ENCODE measurements around the gene TUBA8. TPM values are rescaled to one million over a fixed set of nuclear protein-coding genes. Genes with fewer than 3 reads are reported as not detected.
"Not testable (repeated sequence)": the region's sequence is repeated elsewhere in the genome, so short reads cannot be mapped to it uniquely, and the experiment has no call there.

The TUBA8 gene
- total RNA-seq, 1 experiment from 2014 or later = 0.48 TPM

DNA sequence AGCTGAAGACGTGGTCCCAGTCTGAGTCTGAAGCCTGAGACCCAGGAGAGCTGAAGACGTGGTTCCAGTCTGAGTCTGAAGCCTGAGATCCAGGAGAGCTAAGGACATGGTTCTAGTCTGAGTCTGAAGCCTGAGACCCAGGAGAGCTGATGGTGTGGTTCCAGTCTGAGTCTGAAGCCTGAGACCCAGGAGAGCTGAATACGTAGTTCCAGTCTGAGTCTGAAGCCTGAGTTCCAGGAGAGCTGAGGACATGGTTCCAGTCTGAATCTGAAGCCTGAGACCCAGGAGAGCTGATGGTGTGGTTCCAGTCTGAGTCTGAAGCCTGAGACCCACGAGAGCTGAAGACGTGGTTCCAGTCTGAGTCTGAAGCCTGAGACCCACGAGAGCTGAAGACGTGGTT, 4.6 kb upstream of the TUBA8 start:
- DNase-seq (ENCODE audit: low read depth) = not testable (repeated sequence)

DNA sequence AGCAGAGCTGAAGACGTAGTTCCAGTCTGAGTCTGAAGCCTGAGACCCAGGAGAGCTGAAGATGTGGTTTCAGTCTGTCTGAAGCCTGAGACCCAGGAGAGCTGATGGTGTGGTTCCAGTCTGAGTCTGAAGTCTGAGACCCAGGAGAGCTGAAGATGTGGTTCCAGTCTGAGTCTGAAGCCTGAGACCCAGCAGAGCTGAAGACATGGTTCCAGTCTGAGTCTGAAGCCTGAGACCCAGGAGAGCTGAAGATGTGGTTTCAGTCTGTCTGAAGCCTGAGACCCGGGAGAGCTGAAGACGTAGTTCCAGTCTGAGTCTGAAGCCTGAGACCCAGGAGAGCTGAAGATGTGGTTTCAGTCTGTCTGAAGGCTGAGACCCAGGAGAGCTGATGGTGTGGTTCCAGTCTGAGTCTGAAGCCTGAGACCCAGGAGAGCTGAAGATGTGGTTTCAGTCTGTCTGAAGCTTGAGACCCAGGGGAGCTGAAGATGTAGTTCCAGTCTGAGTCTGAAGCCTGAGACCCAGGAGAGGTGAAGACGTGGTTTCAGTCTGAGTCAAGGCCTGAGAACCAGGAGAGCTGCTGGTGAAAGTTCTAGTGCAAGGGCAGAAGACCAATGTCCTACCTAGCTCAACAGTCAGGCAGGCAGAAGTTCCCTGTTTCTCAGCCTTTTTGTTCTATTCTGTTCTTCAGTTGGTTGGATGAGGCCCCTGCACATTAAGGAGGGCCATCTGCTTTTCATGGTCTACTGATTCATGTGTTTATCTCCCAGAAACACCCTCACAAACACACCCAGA, 3.9 kb upstream of the TUBA8 start:
- DNase-seq (ENCODE audit: low read depth) = not testable (repeated sequence)

DNA sequence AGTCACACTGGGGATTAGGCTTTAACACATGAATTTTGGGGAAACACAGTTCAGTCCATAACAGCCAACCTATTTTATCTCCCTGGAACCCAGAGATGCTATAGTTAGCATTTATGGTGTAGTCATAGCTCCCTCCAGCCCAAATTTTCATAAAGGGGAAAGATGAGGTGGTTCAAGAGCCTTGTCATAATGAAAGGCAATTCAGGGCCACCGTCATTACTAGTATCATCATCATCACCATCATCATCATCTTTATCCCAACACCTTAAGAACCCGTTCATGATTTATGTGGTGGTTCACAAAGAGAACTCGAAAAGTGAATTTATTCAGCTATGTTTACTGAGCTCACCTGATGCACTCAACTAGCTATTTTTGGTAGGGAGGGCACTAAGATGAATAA, 2.4 kb upstream of the TUBA8 start:
- no peak for DNase-seq (ENCODE audit: low read depth)

GRCh38 chr22:18109410-18110193, 1.0 kb upstream of the TUBA8 start:
- no peak for DNase-seq (ENCODE audit: low read depth)

- no peak for DNase-seq (ENCODE audit: low read depth)
These were observed 547 bp downstream of the TUBA8 start for GRCh38 chr22:18110954-18111758.

DNA sequence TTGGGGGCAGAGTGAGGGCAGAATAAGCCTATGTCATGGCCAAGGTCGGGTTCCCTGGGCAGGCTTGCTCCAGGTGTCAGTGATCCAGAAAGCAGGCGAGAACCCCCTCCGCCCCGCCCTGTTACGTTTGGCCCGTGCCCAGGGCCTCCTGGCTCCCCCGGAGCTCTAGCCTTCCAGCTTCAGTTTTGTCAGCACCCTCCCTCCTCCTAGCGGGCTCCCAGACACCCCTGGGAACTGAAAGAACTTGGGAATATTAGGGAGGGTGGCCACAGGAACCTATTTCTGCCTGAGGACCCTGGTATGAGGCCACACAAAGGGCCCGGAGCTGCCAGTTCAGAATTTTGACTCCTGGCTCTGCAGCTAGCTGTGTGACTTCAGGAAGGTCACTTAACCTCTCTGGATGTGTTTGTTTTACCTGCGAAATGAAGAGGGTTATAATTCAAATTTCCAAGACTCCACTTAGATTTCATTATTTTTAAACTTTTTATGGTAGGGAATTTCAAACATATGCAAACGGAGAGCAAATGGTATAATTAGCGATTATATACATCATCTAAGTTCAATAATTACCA, 1.2 kb downstream of the TUBA8 start:
- DNase-seq (ENCODE audit: low read depth) = no peak

GRCh38 chr22:18112440-18112839, 1.8 kb downstream of the TUBA8 start:
- no peak for DNase-seq (ENCODE audit: low read depth)

GRCh38 chr22:18113680-18114394, 3.2 kb downstream of the TUBA8 start:
- DNase-seq (ENCODE audit: low read depth) = peak; percentile 9

- DNase-seq (ENCODE audit: low read depth) = no peak
These were observed 3.9 kb downstream of the TUBA8 start for GRCh38 chr22:18114495-18114894.

DNA sequence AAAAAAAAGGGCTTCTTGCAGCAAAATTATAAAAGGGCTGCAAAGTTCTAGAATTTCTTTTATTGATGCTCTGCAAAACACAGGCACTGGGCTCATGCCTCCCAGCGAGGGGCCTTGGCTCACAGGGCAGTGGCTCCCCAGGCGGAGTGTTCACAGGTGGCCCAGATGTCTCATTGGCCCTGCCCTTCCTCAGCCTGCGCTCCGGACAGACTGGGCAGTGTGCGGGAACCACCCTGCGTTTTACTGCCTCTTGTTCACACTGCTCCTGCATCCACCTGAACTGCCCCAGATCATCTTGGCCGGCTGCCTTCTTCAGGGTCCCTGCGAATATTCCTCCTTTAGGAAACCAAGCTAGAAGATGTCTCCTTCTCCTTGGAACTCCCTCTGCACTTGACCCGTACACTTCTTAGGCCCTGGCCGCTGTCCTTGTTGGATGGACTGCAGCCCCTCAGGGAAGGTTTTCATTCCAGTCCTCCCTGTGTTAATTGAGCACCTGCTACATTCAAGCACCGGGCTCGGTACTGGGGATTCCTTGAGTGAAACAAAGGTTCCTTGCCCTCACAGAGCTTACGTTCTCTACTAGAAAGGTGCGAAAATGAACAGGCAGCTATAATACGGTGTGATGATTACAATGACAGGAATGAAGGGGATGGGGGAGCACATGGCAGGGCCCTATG, 4.5 kb downstream of the TUBA8 start:
- DNase-seq (ENCODE audit: low read depth) = no peak

- DNase-seq (ENCODE audit: low read depth) = no peak
These were observed 5.3 kb downstream of the TUBA8 start for GRCh38 chr22:18115906-18116371.

DNA sequence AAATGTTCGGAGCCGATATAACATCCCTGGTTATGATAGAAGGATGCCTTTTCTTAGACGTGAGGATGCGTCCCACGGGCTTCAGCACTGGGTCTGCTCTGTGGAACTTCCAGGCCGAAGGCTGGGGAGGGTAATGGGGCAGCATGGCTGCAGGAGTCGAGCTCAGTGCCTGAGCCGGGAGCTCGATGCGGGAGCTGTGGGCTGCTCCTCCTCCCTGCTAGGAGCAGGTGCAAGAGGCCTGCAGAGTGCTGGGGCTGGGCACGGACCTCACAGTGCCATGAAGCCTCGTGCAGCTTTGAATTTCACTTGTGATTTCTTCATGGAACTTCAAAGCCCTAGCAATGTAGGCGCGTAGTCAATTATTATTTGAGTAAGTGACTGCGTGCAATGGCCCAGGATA, 6.0 kb downstream of the TUBA8 start:
- no peak for DNase-seq (ENCODE audit: low read depth)

DNA sequence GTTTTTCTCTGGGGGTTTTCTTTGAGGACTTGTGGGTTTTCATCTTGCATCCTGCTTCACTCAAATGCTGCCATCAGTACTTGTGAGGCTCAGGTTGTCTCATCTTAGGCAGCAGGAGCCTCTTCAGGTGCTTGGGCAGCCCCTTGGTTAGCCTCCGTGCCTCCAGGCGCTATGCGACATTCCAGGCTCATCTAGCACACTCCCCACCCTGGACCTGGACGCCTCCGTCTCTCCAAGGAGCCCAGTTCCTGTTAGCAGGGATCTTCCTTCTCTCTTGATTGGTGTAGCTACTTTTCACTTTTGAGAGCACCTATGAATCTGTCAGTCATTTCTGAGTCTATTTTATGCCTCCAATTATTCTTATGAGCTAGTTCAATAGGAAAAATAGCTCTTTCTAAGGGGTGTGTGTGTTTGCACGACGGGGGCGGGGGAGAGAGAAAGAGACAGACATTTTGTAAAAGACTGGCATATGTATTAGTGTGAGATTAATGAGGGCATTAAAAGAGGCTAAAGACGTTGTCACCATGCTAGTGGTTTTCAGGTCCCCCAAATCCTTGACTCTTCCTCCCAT, 7.8 kb downstream of the TUBA8 start:
- DNase-seq (ENCODE audit: low read depth) = no peak

DNA sequence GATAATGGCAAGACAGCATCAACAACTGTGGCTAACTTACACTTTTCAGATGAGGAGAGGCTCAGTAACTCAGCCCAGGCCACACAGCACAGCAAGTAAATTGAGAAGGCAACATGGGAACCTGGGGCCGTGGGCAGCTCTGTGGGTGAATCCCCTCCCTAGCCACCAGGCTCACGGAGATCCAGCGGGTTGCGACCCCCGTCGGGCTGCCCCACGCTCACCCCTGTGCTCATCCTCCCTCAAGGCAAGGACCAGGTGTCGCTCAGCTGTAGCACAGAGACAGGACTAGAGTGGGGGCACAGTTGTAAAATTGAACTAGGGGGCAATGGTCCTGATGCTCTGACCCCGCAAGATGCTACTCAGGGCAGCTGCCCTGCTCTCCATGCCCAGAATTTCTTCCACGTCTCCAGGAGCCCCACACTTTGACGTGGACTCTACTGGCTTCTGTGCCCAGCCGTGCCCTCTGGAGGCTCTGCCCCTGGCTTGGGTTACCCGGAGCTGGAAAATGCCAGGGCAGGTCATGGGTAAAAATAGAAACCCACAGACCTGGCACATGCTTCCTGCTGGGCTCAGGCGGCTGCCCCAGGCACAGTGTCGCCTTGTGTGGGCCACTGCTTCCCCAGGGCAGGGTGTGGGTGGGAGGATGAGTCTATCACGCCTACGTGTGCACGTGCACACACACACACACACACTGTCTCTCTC, 9.0 kb downstream of the TUBA8 start:
- peak; percentile 54 for DNase-seq (ENCODE audit: low read depth)

DNA sequence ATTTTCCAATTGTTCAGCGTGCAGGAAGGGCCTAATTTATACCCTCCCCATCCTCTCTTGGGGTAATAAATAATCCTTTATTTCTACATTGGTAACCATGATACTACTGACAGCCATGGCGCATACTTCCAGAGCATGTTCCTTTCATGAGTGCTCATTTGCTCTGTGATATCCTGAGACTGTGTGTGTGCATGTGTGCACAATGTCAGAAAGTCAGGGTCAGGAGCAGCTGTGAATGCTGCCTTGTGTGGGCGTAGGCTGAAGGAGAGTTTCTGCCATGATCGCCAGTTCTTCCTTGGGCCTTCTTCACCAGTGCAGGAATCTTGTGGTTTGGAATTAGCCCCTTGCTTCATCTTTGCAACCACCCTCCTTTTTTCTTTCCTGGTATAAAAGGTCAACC, 10.2 kb downstream of the TUBA8 start:
- DNase-seq (ENCODE audit: low read depth) = no peak

- no peak for DNase-seq (ENCODE audit: low read depth)
These were observed 10.9 kb downstream of the TUBA8 start for GRCh38 chr22:18121506-18121905.

GRCh38 chr22:18121954-18122554, 11.4 kb downstream of the TUBA8 start:
- DNase-seq (ENCODE audit: low read depth) = no peak

- not testable (repeated sequence) for DNase-seq (ENCODE audit: low read depth)
These were observed 12.9 kb downstream of the TUBA8 start for GRCh38 chr22:18123476-18124025.

DNA sequence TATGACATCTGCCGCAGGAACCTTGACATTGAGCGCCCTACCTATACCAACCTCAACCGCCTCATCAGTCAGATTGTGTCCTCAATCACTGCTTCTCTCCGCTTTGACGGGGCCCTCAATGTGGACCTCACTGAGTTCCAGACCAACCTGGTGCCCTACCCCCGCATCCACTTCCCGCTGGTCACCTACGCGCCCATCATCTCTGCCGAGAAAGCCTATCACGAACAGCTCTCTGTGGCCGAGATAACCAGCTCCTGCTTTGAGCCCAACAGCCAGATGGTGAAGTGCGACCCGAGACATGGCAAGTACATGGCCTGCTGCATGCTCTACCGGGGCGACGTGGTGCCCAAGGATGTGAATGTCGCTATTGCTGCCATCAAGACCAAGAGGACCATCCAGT, 16.0 kb downstream of the TUBA8 start:
- DNase-seq (ENCODE audit: low read depth) = no peak
